AG04450 (cell line): ENCODE data around the gene SIDT1. TPM values are rescaled to one million over a fixed set of nuclear protein-coding genes. Genes with fewer than 3 reads are reported as not detected.

ENCODE experiments used
- CTCF ChIA-PET: fragments of 300-600, 350-600 bp; formaldehyde crosslinking; extraction: SDS; loops from one replicate; lab custom pipeline; 2022; ENCODE audit warnings: antibody characterized with exemption, inconsistent platforms; lab: Charles Lee
- POLR2A ChIA-PET: fragments of 350-600 bp; formaldehyde crosslinking; extraction: SDS; loops from one replicate; lab custom pipeline; 2021; ENCODE audit warnings: antibody characterized with exemption, inconsistent platforms; lab: Yijun Ruan, JAX
- DNase-seq: peaks from one replicate; pipeline ENCODE4 v3.0.0-alpha.2; 2011; ENCODE audit warnings: low read depth, low spot score
- H3K27ac ChIP-seq: one replicate; pipeline ENCODE4 v1.5.1; 2012; ENCODE audit warnings: low read depth, low read length, control low read depth
- H3K27me3 ChIP-seq: one replicate; pipeline ENCODE4 v1.6.0; 2012; ENCODE audit warnings: low read length; ENCODE audit not compliant: control insufficient read depth, insufficient read depth
- H3K4me3 ChIP-seq: 2 replicates; pipeline ENCODE4 v1.5.1; 2011; ENCODE audit warnings: mild to moderate bottlenecking, low read depth, low read length, control low read depth
- H3K9me3 ChIP-seq: 2 replicates; pipeline ENCODE4 v1.5.1; 2012; ENCODE audit warnings: low read length; ENCODE audit not compliant: control insufficient read depth, insufficient read depth
- CTCF ChIP-seq: IDR thresholded peaks from 2 replicates; pipeline ENCODE4 v1.5.1; 2011; ENCODE audit warnings: low read depth, low read length, control low read depth, inconsistent platforms
- polyA plus RNA-seq: library from polyadenylated mRNA; depleted of rRNA; stranded (reverse); fragments of >200 nt; gene quantifications from 2 replicates; pipeline ENCODE4 v1.2.3, GENCODE V29; 2011

SIDT1 gene
- polyA plus RNA-seq, 1 experiment, result not detected

GRCh38 chr3:113664523-113665094 lies 132.3 kb downstream of the SIDT1 start:
- no peak for DNase-seq
- no peak for TF ChIP-seq CTCF
- POLR2A ChIA-PET, result no interaction called here
- no peak overlapping the region for H3K27ac ChIP-seq
- no peak overlapping the region for H3K4me3 ChIP-seq
- CTCF ChIA-PET, result no interaction called here
- no peaks in the 10 kb centered on the region for H3K9me3 ChIP-seq
- no peaks in the 10 kb centered on the region for H3K27me3 ChIP-seq

DNA sequence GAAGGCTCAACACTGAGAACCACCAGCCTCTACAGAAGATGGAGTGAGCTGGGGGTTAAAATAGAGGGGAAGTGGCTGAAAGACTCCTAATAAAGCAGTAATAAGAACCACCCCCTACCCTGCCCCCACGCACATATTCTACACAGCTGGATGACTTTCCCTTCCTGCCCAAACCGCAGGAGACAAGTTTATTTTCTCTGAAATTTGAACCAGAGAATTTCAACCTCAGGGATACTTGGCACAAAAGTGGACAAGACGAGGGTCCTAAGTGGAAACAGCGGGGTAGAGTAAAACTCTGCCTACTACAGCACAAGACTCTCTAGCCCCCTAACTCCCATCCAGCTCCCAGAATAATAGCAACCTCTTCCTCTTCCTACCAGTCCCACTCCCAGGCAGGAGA lies 135.7 kb downstream of the SIDT1 start:
- ChIA-PET POLR2A (interaction anchor here (0.7 to 1.4 kb wide), 7 partner anchors 18 to 1543 kb away, joined by 3 to 5 read pairs (median 3); partner anchors contain the start of gene USF3), CTCF (interaction anchor here (0.8 to 1.8 kb wide), 5 partner anchors 18 to 176 kb away, joined by 3 to 5 read pairs (median 4); partner anchors contain the start of gene USF3)
- H3K27me3 ChIP-seq, result no peaks in the 10 kb centered on the region
- H3K27ac ChIP-seq, result peak overlapping the region; percentile 47
- DNase-seq, result peak; percentile 63
- no peaks in the 10 kb centered on the region for H3K9me3 ChIP-seq
- H3K4me3 ChIP-seq, result peak overlapping the region; percentile 45
- TF ChIP-seq CTCF, result no peak

DNA sequence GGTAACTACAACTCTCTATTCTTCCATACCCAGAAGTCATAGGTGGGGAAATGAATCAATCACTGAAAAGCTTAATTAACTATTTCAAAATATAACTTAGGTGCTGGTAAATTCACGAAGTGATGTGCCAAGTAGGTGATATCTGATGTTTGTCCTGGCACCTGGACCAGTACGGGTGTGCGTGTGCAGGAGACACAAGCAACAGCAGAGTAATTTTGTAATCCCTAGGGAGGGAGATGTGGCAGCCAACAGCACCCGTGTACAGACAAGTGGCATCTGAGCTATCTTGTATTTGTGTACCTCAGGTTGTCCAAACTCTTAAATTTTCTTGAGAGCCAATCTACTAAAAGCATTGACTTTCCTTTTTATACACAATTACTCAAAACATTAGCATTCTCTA lies 141.2 kb downstream of the SIDT1 start:
- CTCF ChIA-PET, result no interaction called here
- no peaks in the 10 kb centered on the region for H3K9me3 ChIP-seq
- POLR2A ChIA-PET, result interaction anchor here (0.5 kb wide), 1 partner anchor 28 kb away, joined by 3 read pairs; no protein-coding TSS in a partner anchor
- DNase-seq, result no peak
- H3K27me3 ChIP-seq, result no peaks in the 10 kb centered on the region
- no peak overlapping the region for H3K27ac ChIP-seq
- no peak overlapping the region for H3K4me3 ChIP-seq
- no peak for TF ChIP-seq CTCF

DNA sequence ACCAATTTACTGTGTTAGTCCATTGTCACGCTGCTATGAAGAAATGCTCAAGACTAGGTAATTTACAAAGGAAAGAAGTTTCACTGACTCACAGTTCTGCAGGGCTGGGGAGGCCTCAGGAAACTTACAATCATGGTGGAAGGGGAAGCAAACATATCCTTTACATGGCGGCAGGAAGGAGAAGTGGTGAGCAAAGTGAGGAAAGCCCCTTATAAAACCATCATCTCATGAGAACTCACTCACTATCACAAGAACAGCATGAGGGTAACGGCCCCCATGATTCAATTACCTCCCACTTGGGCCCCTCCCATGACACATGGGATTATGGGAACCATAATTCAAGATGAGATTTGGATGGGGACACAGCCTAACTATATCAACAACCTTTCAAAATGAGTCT lies 143.9 kb downstream of the SIDT1 start:
- no peak for TF ChIP-seq CTCF
- ChIA-PET CTCF (no interaction called here), POLR2A (no interaction called here)
- Histone ChIP-seq H3K9me3 (no peaks in the 10 kb centered on the region; the same call in 1 of the 2 replicates), H3K27ac (no peak overlapping the region), H3K4me3 (no peak overlapping the region), H3K27me3 (no peaks in the 10 kb centered on the region)
- DNase-seq, result no peak

- no peak overlapping the region for H3K27ac ChIP-seq
- ChIA-PET CTCF (interaction anchor here (0.6 kb wide), 1 partner anchor 184 kb away, joined by 3 read pairs; no protein-coding TSS in a partner anchor), POLR2A (no interaction called here)
- TF ChIP-seq CTCF, result no peak
- H3K9me3 ChIP-seq, result no peaks in the 10 kb centered on the region; the same call in 1 of the 2 replicates
- H3K27me3 ChIP-seq, result no peaks in the 10 kb centered on the region
- no peak overlapping the region for H3K4me3 ChIP-seq
- no peak for DNase-seq
Measured at GRCh38 chr3:113677737-113678136, 145.4 kb downstream of the SIDT1 start.
